ENCODE results near the gene F13A1.
"Not testable (repeated sequence)": the region's sequence is repeated elsewhere in the genome, so short reads cannot be mapped to it uniquely, and the experiment has no call there.

F13A1 gene

GRCh38 chr6:6317825-6318733 is 2.4 kb downstream of the F13A1 start:
- no peak for DNase-seq

- DNase-seq, result no peak
Observed at GRCh38 chr6:6317386-6317785, 3.1 kb downstream of the F13A1 start.

- DNase-seq, result no peak
Observed at GRCh38 chr6:6315660-6316059, 4.8 kb downstream of the F13A1 start.

GRCh38 chr6:6314596-6314995 is 5.9 kb downstream of the F13A1 start:
- no peak for DNase-seq

GRCh38 chr6:6312901-6313441 is 7.5 kb downstream of the F13A1 start:
- DNase-seq, result no peak

GRCh38 chr6:6305575-6305974 is 14.9 kb downstream of the F13A1 start:
- no peak for DNase-seq

GRCh38 chr6:6300383-6300782 is 20.1 kb downstream of the F13A1 start:
- DNase-seq, result not testable (repeated sequence)

GRCh38 chr6:6293317-6293716 is 27.1 kb downstream of the F13A1 start:
- DNase-seq, result no peak

GRCh38 chr6:6287415-6287814 is 33.0 kb downstream of the F13A1 start:
- no peak for DNase-seq

- DNase-seq, result no peak
Observed at GRCh38 chr6:6285679-6286078, 34.8 kb downstream of the F13A1 start.

- no peak for DNase-seq
Observed at GRCh38 chr6:6284221-6284966, 36.1 kb downstream of the F13A1 start.

- no peak for DNase-seq
Observed at GRCh38 chr6:6283746-6284145, 36.7 kb downstream of the F13A1 start.

GRCh38 chr6:6282716-6283115 is 37.7 kb downstream of the F13A1 start:
- no peak for DNase-seq

- no peak for DNase-seq
Observed at GRCh38 chr6:6277413-6277812, 43.0 kb downstream of the F13A1 start.

GRCh38 chr6:6270948-6271535 is 49.4 kb downstream of the F13A1 start:
- no peak for DNase-seq

- DNase-seq, result no peak
Observed at GRCh38 chr6:6260196-6260722, 60.2 kb downstream of the F13A1 start.

- DNase-seq, result no peak
Observed at GRCh38 chr6:6256886-6257285, 63.6 kb downstream of the F13A1 start.

- DNase-seq, result no peak
Observed at GRCh38 chr6:6256259-6256658, 64.2 kb downstream of the F13A1 start.

- DNase-seq, result no peak
Observed at GRCh38 chr6:6251555-6252280, 68.7 kb downstream of the F13A1 start.

GRCh38 chr6:6248651-6249050 is 71.8 kb downstream of the F13A1 start:
- DNase-seq, result no peak

GRCh38 chr6:6246544-6246943 is 73.9 kb downstream of the F13A1 start:
- no peak for DNase-seq

- DNase-seq, result no peak
Observed at GRCh38 chr6:6244624-6245023, 75.8 kb downstream of the F13A1 start.

GRCh38 chr6:6243846-6244245 is 76.6 kb downstream of the F13A1 start:
- no peak for DNase-seq
